ENCODE results near the gene TMEM60.

GRCh38 chr7:77820967-77821366, 22.7 kb upstream of the TMEM60 start:
- TF ChIP-seq FOSL1 (IDR thresholded peaks at IDR 0.05; ENCODE audit: insufficient read depth, low read depth, low read length) (no peak), SIRT6 (IDR thresholded peaks at IDR 0.05; ENCODE audit: low read length) (no peak), CREB1 (IDR thresholded peaks at IDR 0.05) (no peak), RAD21 (IDR thresholded peaks at IDR 0.05 in 1 of 2, conservative IDR thresholded peaks at IDR 0.05 in 1 of 2; ENCODE audit: low read depth in 2 of 2, low read length in 2 of 2) (no peak), BRCA1 (IDR thresholded peaks at IDR 0.05; ENCODE audit: low read depth, low read length) (no peak), ATF3 (IDR thresholded peaks at IDR 0.05; ENCODE audit: insufficient read depth, low read depth, low read length) (no peak), POLR2A (IDR thresholded peaks at IDR 0.05; ENCODE audit: control extremely low read depth in 1 of 2, low read depth in 2 of 2, low read length in 2 of 2) (no peak), KDM1A (IDR thresholded peaks at IDR 0.05; ENCODE audit: borderline replicate concordance, low read length) (no peak), CHD2 (IDR thresholded peaks at IDR 0.05; ENCODE audit: low read length) (no peak), NRF1 (IDR thresholded peaks at IDR 0.05; ENCODE audit: low read depth, low read length) (no peak), TCF12 (IDR thresholded peaks at IDR 0.05; ENCODE audit: low read depth, low read length) (no peak)
- TF ChIP-seq, protein P1, sequence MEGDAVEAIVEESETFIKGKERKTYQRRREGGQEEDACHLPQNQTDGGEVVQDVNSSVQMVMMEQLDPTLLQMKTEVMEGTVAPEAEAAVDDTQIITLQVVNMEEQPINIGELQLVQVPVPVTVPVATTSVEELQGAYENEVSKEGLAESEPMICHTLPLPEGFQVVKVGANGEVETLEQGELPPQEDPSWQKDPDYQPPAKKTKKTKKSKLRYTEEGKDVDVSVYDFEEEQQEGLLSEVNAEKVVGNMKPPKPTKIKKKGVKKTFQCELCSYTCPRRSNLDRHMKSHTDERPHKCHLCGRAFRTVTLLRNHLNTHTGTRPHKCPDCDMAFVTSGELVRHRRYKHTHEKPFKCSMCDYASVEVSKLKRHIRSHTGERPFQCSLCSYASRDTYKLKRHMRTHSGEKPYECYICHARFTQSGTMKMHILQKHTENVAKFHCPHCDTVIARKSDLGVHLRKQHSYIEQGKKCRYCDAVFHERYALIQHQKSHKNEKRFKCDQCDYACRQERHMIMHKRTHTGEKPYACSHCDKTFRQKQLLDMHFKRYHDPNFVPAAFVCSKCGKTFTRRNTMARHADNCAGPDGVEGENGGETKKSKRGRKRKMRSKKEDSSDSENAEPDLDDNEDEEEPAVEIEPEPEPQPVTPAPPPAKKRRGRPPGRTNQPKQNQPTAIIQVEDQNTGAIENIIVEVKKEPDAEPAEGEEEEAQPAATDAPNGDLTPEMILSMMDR (IDR thresholded peaks at IDR 0.05; ENCODE audit: control extremely low read depth in 1 of 3, insufficient read depth in 1 of 3, low read depth in 1 of 3, low read length in 3 of 3): no peak
- TF ChIP-seq, protein P2, sequence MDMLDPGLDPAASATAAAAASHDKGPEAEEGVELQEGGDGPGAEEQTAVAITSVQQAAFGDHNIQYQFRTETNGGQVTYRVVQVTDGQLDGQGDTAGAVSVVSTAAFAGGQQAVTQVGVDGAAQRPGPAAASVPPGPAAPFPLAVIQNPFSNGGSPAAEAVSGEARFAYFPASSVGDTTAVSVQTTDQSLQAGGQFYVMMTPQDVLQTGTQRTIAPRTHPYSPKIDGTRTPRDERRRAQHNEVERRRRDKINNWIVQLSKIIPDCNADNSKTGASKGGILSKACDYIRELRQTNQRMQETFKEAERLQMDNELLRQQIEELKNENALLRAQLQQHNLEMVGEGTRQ (IDR thresholded peaks at IDR 0.05; ENCODE audit: low read length): no peak
